ENCODE measurements around the gene TGOLN2. TPM values are rescaled to one million over a fixed set of nuclear protein-coding genes. Genes with fewer than 3 reads are reported as not detected.
"Not testable (repeated sequence)": the region's sequence is repeated elsewhere in the genome, so short reads cannot be mapped to it uniquely, and the experiment has no call there.

Gene TGOLN2
- total RNA-seq, 2 experiments from 2014 or later: 84.8 to 85.9 TPM

- CTCF ChIA-PET; H3K27me3 Mint-ChIP-seq; DNase-seq; H3K36me3 Mint-ChIP-seq; POLR2A ChIA-PET; H3K9me3 Mint-ChIP-seq; H3K4me3 Mint-ChIP-seq; intact Hi-C loops (cut with micrococcal nuclease); H3K27ac Mint-ChIP-seq: not testable (repeated sequence)
- peaks cover 18% of the 10 kb centered on the region for H3K4me1 Mint-ChIP-seq (ENCODE audit: low read depth)
Observed at GRCh38 chr2:85333877-85334276, 6.1 kb upstream of the TGOLN2 start.

- H3K27me3 Mint-ChIP-seq: no peaks in the 10 kb centered on the region
- peaks cover 21% of the 10 kb centered on the region for H3K4me1 Mint-ChIP-seq (ENCODE audit: low read depth)
- no peak overlapping the region for H3K27ac Mint-ChIP-seq
- POLR2A ChIA-PET: no interaction called here
- intact Hi-C loops (cut with micrococcal nuclease): no loop called here
- CTCF ChIA-PET: no interaction called here
- H3K4me3 Mint-ChIP-seq: no peak overlapping the region
- DNase-seq: peak; percentile 52
- H3K36me3 Mint-ChIP-seq: peaks cover 17% of the 10 kb centered on the region
- no peaks in the 10 kb centered on the region for H3K9me3 Mint-ChIP-seq
Observed at GRCh38 chr2:85330839-85331636, 3.2 kb upstream of the TGOLN2 start.

GRCh38 chr2:85329701-85330100, 1.9 kb upstream of the TGOLN2 start:
- Mint-ChIP-seq H3K36me3 (peaks cover 30% of the 10 kb centered on the region), H3K4me1 (ENCODE audit: low read depth) (peaks cover 25% of the 10 kb centered on the region)
- POLR2A ChIA-PET: interaction anchor here (0.9 kb wide), 1 partner anchor 11 kb away, joined by 3 read pairs; no protein-coding TSS in a partner anchor
- H3K9me3 Mint-ChIP-seq, DNase-seq, H3K27me3 Mint-ChIP-seq, CTCF ChIA-PET, H3K4me3 Mint-ChIP-seq, H3K27ac Mint-ChIP-seq: not testable (repeated sequence)
- intact Hi-C loops (cut with micrococcal nuclease): loop anchor here (5.0 kb wide), 1 partner anchor 268 kb away; the partner anchor contains the start of gene RNF181

- peaks cover 30% of the 10 kb centered on the region for H3K4me1 Mint-ChIP-seq (ENCODE audit: low read depth)
- no peak overlapping the region for H3K4me3 Mint-ChIP-seq
- no peak for DNase-seq
- intact Hi-C loops (cut with micrococcal nuclease): loop anchor here (5.0 kb wide), 1 partner anchor 268 kb away; the partner anchor contains the start of gene RNF181
- H3K9me3 Mint-ChIP-seq: no peaks in the 10 kb centered on the region
- H3K36me3 Mint-ChIP-seq: peaks cover 35% of the 10 kb centered on the region
- POLR2A ChIA-PET: interaction anchor here (0.9 kb wide), 1 partner anchor 10 kb away, joined by 3 read pairs; no protein-coding TSS in a partner anchor
- CTCF ChIA-PET: no interaction called here
- H3K27me3 Mint-ChIP-seq: no peaks in the 10 kb centered on the region
- H3K27ac Mint-ChIP-seq: peak overlapping the region; percentile 13
Observed at GRCh38 chr2:85329181-85329651, 1.4 kb upstream of the TGOLN2 start.

- DNase-seq: peak; percentile 75
- H3K27ac Mint-ChIP-seq: peak overlapping the region; percentile 99
- H3K4me3 Mint-ChIP-seq: peak overlapping the region; percentile 98
- no peaks in the 10 kb centered on the region for H3K9me3 Mint-ChIP-seq
- peaks cover 47% of the 10 kb centered on the region for H3K4me1 Mint-ChIP-seq (ENCODE audit: low read depth)
- H3K27me3 Mint-ChIP-seq: no peaks in the 10 kb centered on the region
- ChIA-PET POLR2A (interaction anchor here (0.7 to 3.0 kb wide), 20 partner anchors 9 to 867 kb away, joined by 3 to 42 read pairs (median 4); partner anchors contain the start of genes ELMOD3, GGCX, MAT2A and RETSAT), CTCF (interaction anchor here (0.7 to 3.3 kb wide), 8 partner anchors 8 to 402 kb away, joined by 3 to 16 read pairs (median 6); partner anchors contain the start of genes ELMOD3, RETSAT and SH2D6)
- H3K36me3 Mint-ChIP-seq: peaks cover 53% of the 10 kb centered on the region
- intact Hi-C loops (cut with micrococcal nuclease): loop anchor here (2.0 to 5.0 kb wide), 4 partner anchors 16 to 388 kb away; partner anchors contain the start of genes MAT2A and RNF181
Observed at GRCh38 chr2:85327160-85327821, 498 bp downstream of the TGOLN2 start.

GRCh38 chr2:85326406-85327159, 1.2 kb downstream of the TGOLN2 start:
- H3K4me3 Mint-ChIP-seq: peak overlapping the region; percentile 98
- DNase-seq: peak; percentile 74
- intact Hi-C loops (cut with micrococcal nuclease): loop anchor here (2.0 to 5.0 kb wide), 4 partner anchors 16 to 388 kb away; partner anchors contain the start of genes MAT2A and RNF181
- H3K9me3 Mint-ChIP-seq: no peaks in the 10 kb centered on the region
- ChIA-PET CTCF (interaction anchor here (0.9 to 3.3 kb wide), 5 partner anchors 26 to 401 kb away, joined by 4 to 16 read pairs (median 6); partner anchors contain the start of genes ELMOD3 and RETSAT), POLR2A (interaction anchor here (0.7 to 3.0 kb wide), 14 partner anchors 8 to 387 kb away, joined by 3 to 42 read pairs (median 8); partner anchors contain the start of genes ELMOD3, GGCX, MAT2A and RETSAT)
- H3K4me1 Mint-ChIP-seq (ENCODE audit: low read depth): peaks cover 51% of the 10 kb centered on the region
- H3K27ac Mint-ChIP-seq: peak overlapping the region; percentile 99
- H3K36me3 Mint-ChIP-seq: peaks cover 59% of the 10 kb centered on the region
- no peaks in the 10 kb centered on the region for H3K27me3 Mint-ChIP-seq

- H3K27me3 Mint-ChIP-seq: no peaks in the 10 kb centered on the region
- peak overlapping the region; percentile 99 for H3K27ac Mint-ChIP-seq
- H3K4me3 Mint-ChIP-seq: peak overlapping the region; percentile 98
- no peaks in the 10 kb centered on the region for H3K9me3 Mint-ChIP-seq
- peaks cover 70% of the 10 kb centered on the region for H3K36me3 Mint-ChIP-seq
- H3K4me1 Mint-ChIP-seq (ENCODE audit: low read depth): peaks cover 52% of the 10 kb centered on the region
- ChIA-PET POLR2A (interaction anchor here (1.2 to 3.0 kb wide), 2 partner anchors 16 to 214 kb away, joined by 4 to 38 read pairs; partner anchors contain the start of gene MAT2A), CTCF (interaction anchor here (0.9 to 3.3 kb wide), 3 partner anchors 25 to 226 kb away, joined by 3 to 16 read pairs (median 4); partner anchors contain the start of genes ELMOD3 and RETSAT)
- intact Hi-C loops (cut with micrococcal nuclease): loop anchor here (5.0 kb wide), 1 partner anchor 272 kb away; the partner anchor contains the start of gene RNF181
- DNase-seq: no peak
Observed at GRCh38 chr2:85325466-85325811, 2.4 kb downstream of the TGOLN2 start.

- peak overlapping the region; percentile 99 for H3K27ac Mint-ChIP-seq
- ChIA-PET POLR2A (interaction anchor here (0.7 to 1.2 kb wide), 3 partner anchors 10 to 226 kb away, joined by 3 to 4 read pairs (median 3); no protein-coding TSS in a partner anchor), CTCF (interaction anchor here (0.6 to 3.3 kb wide), 4 partner anchors 24 to 227 kb away, joined by 3 to 16 read pairs (median 6); partner anchors contain the start of genes ELMOD3 and RETSAT)
- no peak for DNase-seq
- peak overlapping the region; percentile 98 for H3K4me3 Mint-ChIP-seq
- peaks cover 58% of the 10 kb centered on the region for H3K4me1 Mint-ChIP-seq (ENCODE audit: low read depth)
- no peaks in the 10 kb centered on the region for H3K9me3 Mint-ChIP-seq
- intact Hi-C loops (cut with micrococcal nuclease): loop anchor here (5.0 kb wide), 1 partner anchor 272 kb away; the partner anchor contains the start of gene RNF181
- H3K27me3 Mint-ChIP-seq: no peaks in the 10 kb centered on the region
- peaks cover 75% of the 10 kb centered on the region for H3K36me3 Mint-ChIP-seq
Observed at GRCh38 chr2:85324639-85325465, 2.9 kb downstream of the TGOLN2 start.

- H3K9me3 Mint-ChIP-seq; POLR2A ChIA-PET; DNase-seq; intact Hi-C loops (cut with micrococcal nuclease); H3K27me3 Mint-ChIP-seq: not testable (repeated sequence)
- CTCF ChIA-PET: interaction anchor here (2.2 kb wide), 1 partner anchor 23 kb away, joined by 10 read pairs; no protein-coding TSS in a partner anchor
- Mint-ChIP-seq H3K4me1 (ENCODE audit: low read depth) (peaks cover 61% of the 10 kb centered on the region), H3K27ac (peak overlapping the region; percentile 99), H3K36me3 (peaks cover 80% of the 10 kb centered on the region), H3K4me3 (peak overlapping the region; percentile 98)
Observed at GRCh38 chr2:85323988-85324367, 3.8 kb downstream of the TGOLN2 start.

GRCh38 chr2:85323351-85323987, 4.3 kb downstream of the TGOLN2 start:
- peaks cover 85% of the 10 kb centered on the region for H3K36me3 Mint-ChIP-seq
- CTCF ChIA-PET: interaction anchor here (2.2 kb wide), 1 partner anchor 23 kb away, joined by 10 read pairs; no protein-coding TSS in a partner anchor
- intact Hi-C loops (cut with micrococcal nuclease): no loop called here

More at GRCh38 chr2:85323351-85323987, 4.3 kb downstream of the TGOLN2 start:
- Mint-ChIP-seq H3K27ac (peak overlapping the region; percentile 99), H3K27me3 (no peaks in the 10 kb centered on the region), H3K4me1 (ENCODE audit: low read depth) (peaks cover 64% of the 10 kb centered on the region), H3K4me3 (peak overlapping the region; percentile 98), H3K9me3 (no peaks in the 10 kb centered on the region)
- DNase-seq: no peak
- POLR2A ChIA-PET: interaction anchor here (1.1 kb wide), 1 partner anchor 30 kb away, joined by 3 read pairs; the partner anchor contains the start of gene RETSAT

Data from activated CD4-positive, alpha-beta memory T cell treated with anti-CD3 and anti-CD28 coated beads for 36 hours (primary cell).